Measurements from ENCODE around the gene AIFM2. TPM values are rescaled to one million over a fixed set of nuclear protein-coding genes. Genes with fewer than 3 reads are reported as not detected.
"Not testable (repeated sequence)": the region's sequence is repeated elsewhere in the genome, so short reads cannot be mapped to it uniquely, and the experiment has no call there.

AIFM2 gene
- total RNA-seq, 2 experiments from 2014 or later, result 2.5 to 3.3 TPM

DNA sequence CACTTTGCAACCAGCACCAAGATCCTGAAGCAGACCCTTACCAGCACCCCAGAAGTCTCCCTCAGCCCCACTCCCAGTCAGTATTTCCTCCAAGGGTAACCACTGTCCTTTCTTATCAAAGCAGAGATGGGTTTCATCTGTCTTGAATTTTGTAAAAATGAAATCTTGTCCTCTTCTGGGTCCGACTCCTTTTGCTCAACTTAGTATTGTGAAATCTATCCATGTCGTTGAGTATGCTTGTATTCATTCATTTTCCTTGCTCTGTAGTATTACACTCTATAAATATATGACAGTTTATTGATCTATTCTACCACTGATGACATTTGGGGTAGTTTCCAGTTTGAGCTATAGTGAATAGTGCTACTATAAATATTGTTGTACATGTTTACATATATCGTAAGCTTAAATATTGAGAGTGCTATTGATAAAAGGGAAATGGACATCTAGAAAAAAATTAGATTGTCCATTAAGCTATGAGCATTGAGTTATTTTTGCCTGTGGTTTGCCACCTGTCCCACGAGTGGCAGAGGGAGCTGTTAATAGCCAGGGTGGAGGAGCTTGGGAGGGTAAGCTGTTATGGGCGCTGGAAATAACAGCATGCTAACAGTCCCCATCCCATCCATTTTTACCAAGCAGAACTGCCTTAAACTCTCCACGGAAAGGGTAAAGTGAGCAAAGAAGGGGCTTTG, 36.5 kb downstream of the AIFM2 start:
- ChIA-PET POLR2A (no interaction called here), CTCF (interaction anchor here (0.8 kb wide), 1 partner anchor 364 kb away, joined by 3 read pairs; no protein-coding TSS in a partner anchor)
- no peaks in the 10 kb centered on the region for H3K27me3 Mint-ChIP-seq
- H3K4me1 Mint-ChIP-seq, result peaks cover 39% of the 10 kb centered on the region
- no peak overlapping the region for H3K4me3 Mint-ChIP-seq
- H3K9me3 Mint-ChIP-seq, result no peaks in the 10 kb centered on the region
- H3K27ac Mint-ChIP-seq, result no peak overlapping the region
- peaks cover 28% of the 10 kb centered on the region for H3K36me3 Mint-ChIP-seq (ENCODE audit: low read depth)
- DNase-seq, result no peak

DNA sequence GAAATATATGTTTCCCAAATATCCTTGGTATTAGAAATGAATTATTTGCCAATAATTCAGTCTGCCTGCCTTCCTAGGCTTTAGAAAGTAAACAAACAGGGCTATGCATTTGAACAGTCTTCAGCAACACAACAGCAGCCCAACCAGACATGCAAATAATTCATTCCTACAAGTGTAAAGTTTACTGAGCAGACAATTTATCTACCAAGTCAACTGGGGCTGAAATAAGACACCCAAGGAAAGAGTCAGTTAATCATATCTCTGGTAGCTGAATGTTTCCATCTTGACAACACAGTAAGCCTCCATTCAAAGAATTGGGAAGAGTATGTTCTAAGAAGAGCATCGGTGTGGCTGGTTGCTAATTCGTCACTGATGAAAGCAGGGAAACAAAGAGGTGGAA, 38.4 kb downstream of the AIFM2 start:
- DNase-seq, result no peak
- peaks cover 19% of the 10 kb centered on the region for H3K36me3 Mint-ChIP-seq (ENCODE audit: low read depth)
- peak overlapping the region; percentile 6 for H3K27ac Mint-ChIP-seq
- CTCF ChIA-PET, result interaction anchor here (0.6 to 3.1 kb wide), 3 partner anchors 23 to 93 kb away, joined by 5 to 19 read pairs (median 16); partner anchors contain the start of gene TYSND1
- no peaks in the 10 kb centered on the region for H3K9me3 Mint-ChIP-seq
- POLR2A ChIA-PET, result no interaction called here
- H3K4me3 Mint-ChIP-seq, result peak overlapping the region; percentile 76
- H3K4me1 Mint-ChIP-seq, result peaks cover 39% of the 10 kb centered on the region
- no peaks in the 10 kb centered on the region for H3K27me3 Mint-ChIP-seq

DNA sequence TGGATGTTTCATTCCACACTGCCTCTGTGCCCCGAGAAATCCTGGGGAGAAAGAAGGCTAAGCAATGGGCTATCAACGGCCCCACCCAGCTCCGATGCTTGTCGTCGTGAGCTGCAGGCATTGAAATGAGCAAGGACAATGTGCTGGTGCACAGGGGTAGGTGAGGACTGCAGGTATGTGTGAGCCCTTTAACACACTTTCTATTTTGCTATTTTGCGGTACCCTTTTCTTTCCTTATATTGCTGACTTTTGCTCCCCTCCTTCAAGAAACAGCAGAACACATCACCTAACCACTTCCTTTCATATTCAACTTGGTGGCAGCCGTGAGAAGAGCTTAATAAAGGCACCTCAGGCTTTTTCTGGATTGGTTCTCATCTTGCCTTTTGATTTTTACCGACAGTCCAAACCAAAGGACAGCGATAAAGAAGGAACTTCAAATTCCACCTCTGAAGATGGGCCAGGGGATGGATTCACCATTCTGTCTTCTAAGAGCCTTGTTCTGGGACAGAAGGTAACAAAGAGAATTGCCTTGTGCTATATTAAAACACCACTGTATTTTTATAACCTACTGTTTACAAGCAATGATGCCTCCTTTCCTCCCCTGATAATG, 39.2 kb downstream of the AIFM2 start:
- POLR2A ChIA-PET, result interaction anchor here (1.2 kb wide), 1 partner anchor 53 kb away, joined by 5 read pairs; the partner anchor contains the start of gene TYSND1
- Mint-ChIP-seq H3K27me3 (no peaks in the 10 kb centered on the region), H3K36me3 (ENCODE audit: low read depth) (peaks cover 14% of the 10 kb centered on the region), H3K9me3 (no peaks in the 10 kb centered on the region), H3K27ac (peak overlapping the region; percentile 92), H3K4me1 (peaks cover 39% of the 10 kb centered on the region), H3K4me3 (peak overlapping the region; percentile 76)
- peak; percentile 46 for DNase-seq
- CTCF ChIA-PET, result interaction anchor here (0.6 to 3.1 kb wide), 5 partner anchors 10 to 53 kb away, joined by 3 to 19 read pairs (median 3); partner anchors contain the start of gene TYSND1

DNA sequence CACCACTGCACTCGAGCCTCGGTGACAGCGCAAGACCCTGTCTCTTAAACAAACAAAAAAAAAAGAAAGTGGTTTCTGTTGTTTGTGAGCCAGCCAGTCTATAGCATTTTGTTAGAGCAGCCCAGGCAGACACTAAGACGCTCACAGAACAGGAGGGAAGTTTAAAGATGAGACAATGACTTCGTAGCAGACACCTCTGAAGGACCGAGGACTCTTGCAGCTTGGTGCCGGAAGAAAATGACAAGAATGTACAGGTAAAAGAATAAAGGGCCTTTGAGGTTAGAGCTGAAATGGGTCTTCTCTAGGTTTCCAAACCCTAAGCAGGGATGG, 40.3 kb downstream of the AIFM2 start:
- Mint-ChIP-seq H3K4me3 (peak overlapping the region; percentile 76), H3K36me3 (ENCODE audit: low read depth) (peaks cover 13% of the 10 kb centered on the region), H3K27ac (peak overlapping the region; percentile 92), H3K27me3 (peaks cover 3% of the 10 kb centered on the region), H3K4me1 (peaks cover 39% of the 10 kb centered on the region), H3K9me3 (no peaks in the 10 kb centered on the region)
- CTCF ChIA-PET, result interaction anchor here (2.5 to 3.1 kb wide), 2 partner anchors 25 to 54 kb away, joined by 16 to 19 read pairs; partner anchors contain the start of gene TYSND1
- DNase-seq, result no peak
- POLR2A ChIA-PET, result no interaction called here

DNA sequence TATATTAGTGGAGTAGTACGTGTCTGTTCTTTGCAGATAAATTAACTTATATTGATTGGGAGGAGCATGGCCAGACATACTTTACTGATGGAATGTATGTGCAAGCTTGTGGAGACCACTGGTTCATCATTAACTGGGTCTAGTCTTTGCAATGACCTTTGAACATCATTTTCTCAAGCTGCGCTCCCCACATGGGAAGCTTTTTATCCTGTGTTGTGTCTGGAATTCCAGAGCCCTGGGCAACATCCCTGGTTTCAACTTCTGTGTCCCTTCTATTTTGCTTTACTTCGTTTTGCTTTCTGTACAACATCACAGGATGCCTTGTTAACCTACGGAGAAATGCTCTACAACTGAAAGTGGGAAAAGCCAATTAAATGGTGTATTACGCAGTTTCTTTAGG, 41.7 kb downstream of the AIFM2 start:
- ChIA-PET POLR2A (no interaction called here), CTCF (no interaction called here)
- peak overlapping the region; percentile 92 for H3K27ac Mint-ChIP-seq

DNA sequence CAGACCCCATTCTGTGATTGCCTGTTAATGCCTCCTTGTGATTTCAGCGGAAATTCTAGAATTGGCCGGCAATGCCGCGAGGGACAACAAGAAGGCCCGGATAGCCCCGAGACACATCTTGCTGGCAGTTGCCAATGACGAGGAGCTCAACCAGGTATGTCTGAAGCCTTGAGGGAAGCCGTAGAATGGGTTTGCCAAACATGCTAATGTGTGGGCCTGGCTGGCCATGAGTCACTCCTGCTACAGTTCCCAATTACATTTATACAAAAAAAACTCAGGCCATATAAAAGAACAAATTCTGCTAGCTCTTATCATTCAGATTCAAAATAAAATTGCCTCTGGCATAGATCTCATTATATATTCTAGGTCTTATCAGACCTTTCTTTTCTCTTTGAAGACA, 42.6 kb downstream of the AIFM2 start:
- H3K4me1 Mint-ChIP-seq, result peaks cover 34% of the 10 kb centered on the region
- H3K27me3 Mint-ChIP-seq, result peaks cover 10% of the 10 kb centered on the region
- no peak for DNase-seq
- ChIA-PET CTCF (interaction anchor here (1.0 kb wide), 1 partner anchor 26 kb away, joined by 4 read pairs; no protein-coding TSS in a partner anchor), POLR2A (no interaction called here)
- no peaks in the 10 kb centered on the region for H3K9me3 Mint-ChIP-seq
- H3K27ac Mint-ChIP-seq, result no peak overlapping the region
- H3K4me3 Mint-ChIP-seq, result no peak overlapping the region
- peaks cover 4% of the 10 kb centered on the region for H3K36me3 Mint-ChIP-seq (ENCODE audit: low read depth)

More for the DNA sequence above, 41.7 kb downstream of the AIFM2 start:
- Mint-ChIP-seq H3K27me3 (peaks cover 7% of the 10 kb centered on the region), H3K4me3 (no peak overlapping the region), H3K9me3 (no peaks in the 10 kb centered on the region), H3K4me1 (peaks cover 35% of the 10 kb centered on the region), H3K36me3 (ENCODE audit: low read depth) (peaks cover 10% of the 10 kb centered on the region)
- DNase-seq, result no peak

DNA sequence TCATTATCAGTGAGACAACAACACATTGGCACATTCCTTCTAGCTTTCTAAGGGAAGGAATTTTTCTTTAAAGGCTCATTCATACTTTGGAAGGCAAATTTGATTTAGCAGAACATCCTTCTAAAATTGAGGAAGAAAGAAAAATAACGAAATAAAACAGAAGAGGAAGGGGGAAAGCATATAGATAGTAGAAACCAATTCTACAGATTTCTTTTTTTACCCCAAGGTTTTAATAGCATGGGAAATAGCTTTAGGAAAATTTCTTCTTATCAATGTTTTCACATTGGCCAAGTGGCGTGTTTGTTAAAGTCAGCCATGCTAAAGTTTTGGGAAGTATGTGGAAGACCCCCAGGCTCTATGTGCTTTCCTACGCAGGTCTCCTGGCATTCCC, 44.3 kb downstream of the AIFM2 start:
- ChIA-PET CTCF (no interaction called here), POLR2A (no interaction called here)
- Mint-ChIP-seq H3K36me3 (ENCODE audit: low read depth) (no peaks in the 10 kb centered on the region), H3K9me3 (no peaks in the 10 kb centered on the region), H3K27ac (no peak overlapping the region), H3K27me3 (peaks cover 13% of the 10 kb centered on the region), H3K4me1 (peaks cover 18% of the 10 kb centered on the region), H3K4me3 (no peak overlapping the region)
- DNase-seq, result no peak

DNA sequence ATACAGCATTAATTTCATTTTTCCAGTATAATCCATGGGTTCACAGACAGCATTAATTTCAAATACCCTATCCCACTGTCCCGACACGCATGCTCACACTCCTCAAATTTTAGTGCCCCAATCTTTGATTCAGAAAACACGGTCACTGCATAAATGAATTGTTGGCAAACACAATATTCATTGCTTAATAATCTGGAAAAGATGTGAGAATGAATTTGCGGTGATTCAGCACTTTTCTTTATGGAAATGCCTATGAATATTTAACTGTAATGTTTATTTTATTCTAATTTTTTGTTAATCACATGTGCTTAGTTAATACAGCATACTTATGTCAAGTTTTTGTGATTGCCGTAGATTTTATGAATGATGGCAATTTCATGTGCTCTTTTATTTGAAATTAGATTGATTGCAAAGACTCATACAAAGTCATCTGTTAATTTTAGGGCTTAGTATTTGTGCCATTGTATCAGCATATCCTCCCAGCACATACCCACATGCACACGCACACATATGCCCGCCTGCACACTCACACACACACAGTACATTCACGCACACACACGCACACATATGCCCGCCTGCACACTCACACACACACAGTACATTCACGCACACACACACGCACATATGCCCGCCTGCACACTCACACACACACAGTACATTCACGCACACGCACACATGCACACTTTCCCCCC, 44.9 kb downstream of the AIFM2 start:
- no peak overlapping the region for H3K27ac Mint-ChIP-seq
- H3K9me3 Mint-ChIP-seq, result no peaks in the 10 kb centered on the region
- H3K27me3 Mint-ChIP-seq, result peaks cover 13% of the 10 kb centered on the region
- peaks cover 13% of the 10 kb centered on the region for H3K4me1 Mint-ChIP-seq
- DNase-seq, result no peak
- H3K36me3 Mint-ChIP-seq (ENCODE audit: low read depth), result no peaks in the 10 kb centered on the region
- H3K4me3 Mint-ChIP-seq, result no peak overlapping the region
- POLR2A ChIA-PET, result no interaction called here
- CTCF ChIA-PET, result no interaction called here

DNA sequence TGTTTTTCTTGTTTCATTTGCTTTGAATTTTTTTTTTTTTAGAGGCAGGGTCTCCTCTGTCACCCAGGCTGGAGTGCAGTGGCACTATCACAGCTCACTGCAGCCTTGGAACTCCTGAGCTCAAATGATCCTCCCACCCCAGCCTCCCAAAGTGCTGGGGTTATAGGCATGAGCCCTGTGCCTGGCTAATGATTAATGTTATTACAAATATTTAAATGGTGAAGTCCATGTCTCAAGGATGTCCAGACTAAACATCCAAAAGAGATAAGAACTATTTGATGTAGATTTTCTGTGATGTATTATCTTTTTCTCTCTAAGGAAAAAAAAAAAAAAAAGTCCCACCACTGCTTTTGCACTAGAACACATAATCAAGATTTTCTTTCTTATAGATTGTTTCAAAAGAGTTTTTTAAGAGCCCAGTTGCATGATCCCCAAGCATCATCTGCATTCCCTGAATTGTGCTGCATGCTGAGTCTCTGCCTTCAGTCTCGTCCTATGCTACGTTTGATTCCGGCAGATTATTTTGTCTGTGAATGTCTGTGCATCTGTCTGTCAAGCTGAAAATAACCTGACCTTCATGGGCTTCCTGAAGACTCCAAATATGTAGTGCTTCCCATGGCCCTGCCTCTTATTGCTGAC, 46.5 kb downstream of the AIFM2 start:
- Mint-ChIP-seq H3K27ac (no peak overlapping the region), H3K4me3 (no peak overlapping the region), H3K27me3 (peaks cover 13% of the 10 kb centered on the region), H3K9me3 (no peaks in the 10 kb centered on the region), H3K4me1 (no peaks in the 10 kb centered on the region), H3K36me3 (ENCODE audit: low read depth) (no peaks in the 10 kb centered on the region)
- POLR2A ChIA-PET, result no interaction called here
- no peak for DNase-seq
- CTCF ChIA-PET, result interaction anchor here (0.7 to 1.2 kb wide), 2 partner anchors 30 to 279 kb away, joined by 5 read pairs; no protein-coding TSS in a partner anchor

DNA sequence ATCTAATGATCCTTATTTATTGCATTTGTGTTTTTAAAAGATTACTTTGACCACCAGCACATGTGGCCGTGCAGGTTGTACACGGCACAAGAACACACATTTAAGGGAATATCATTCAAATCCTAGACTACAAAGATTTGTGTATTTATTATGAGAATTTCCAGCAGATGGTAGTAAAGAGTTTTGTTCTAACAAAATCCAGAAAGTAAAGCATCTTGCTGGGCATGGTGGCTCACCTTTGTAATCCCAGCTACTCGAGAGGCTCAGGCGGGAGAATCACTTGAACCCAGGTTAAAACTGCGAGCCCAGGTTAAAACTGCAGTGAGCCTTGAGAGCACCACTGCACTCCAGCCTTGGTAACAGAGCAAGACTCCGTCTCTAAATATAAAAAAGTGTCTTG, 48.4 kb downstream of the AIFM2 start:
- no peak overlapping the region for H3K27ac Mint-ChIP-seq

DNA sequence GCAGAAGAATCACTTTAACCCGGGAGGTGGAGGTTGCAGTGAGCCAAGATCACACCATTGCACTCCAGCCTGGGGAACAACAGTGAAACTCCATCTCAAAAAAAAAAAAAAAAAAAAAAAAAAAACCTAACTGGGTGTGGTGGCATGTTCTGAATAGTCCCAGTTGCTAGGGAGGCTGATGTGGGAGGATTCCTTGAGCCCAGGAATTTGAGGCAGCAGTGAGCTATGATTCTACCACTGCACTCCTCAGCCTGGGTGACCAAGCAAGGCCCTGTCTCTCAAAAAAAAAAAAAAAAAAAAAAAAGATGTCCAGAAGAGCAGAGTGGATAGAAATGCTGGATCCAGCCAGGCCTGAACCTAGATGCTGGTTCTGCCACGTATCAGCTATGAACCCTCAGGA, 51.8 kb downstream of the AIFM2 start:
- CTCF ChIA-PET, result interaction anchor here (0.6 to 1.5 kb wide), 5 partner anchors 9 to 1884 kb away, joined by 3 to 4 read pairs (median 3); no protein-coding TSS in a partner anchor
- H3K4me3 Mint-ChIP-seq; H3K36me3 Mint-ChIP-seq (ENCODE audit: low read depth); DNase-seq; H3K27ac Mint-ChIP-seq; H3K9me3 Mint-ChIP-seq; POLR2A ChIA-PET; H3K4me1 Mint-ChIP-seq; H3K27me3 Mint-ChIP-seq: not testable (repeated sequence)

More for the DNA sequence above, 48.4 kb downstream of the AIFM2 start:
- DNase-seq, result no peak
- no peaks in the 10 kb centered on the region for H3K9me3 Mint-ChIP-seq
- no peak overlapping the region for H3K4me3 Mint-ChIP-seq
- ChIA-PET POLR2A (no interaction called here), CTCF (no interaction called here)
- H3K36me3 Mint-ChIP-seq (ENCODE audit: low read depth), result no peaks in the 10 kb centered on the region
- H3K4me1 Mint-ChIP-seq, result no peaks in the 10 kb centered on the region
- H3K27me3 Mint-ChIP-seq, result peaks cover 13% of the 10 kb centered on the region

DNA sequence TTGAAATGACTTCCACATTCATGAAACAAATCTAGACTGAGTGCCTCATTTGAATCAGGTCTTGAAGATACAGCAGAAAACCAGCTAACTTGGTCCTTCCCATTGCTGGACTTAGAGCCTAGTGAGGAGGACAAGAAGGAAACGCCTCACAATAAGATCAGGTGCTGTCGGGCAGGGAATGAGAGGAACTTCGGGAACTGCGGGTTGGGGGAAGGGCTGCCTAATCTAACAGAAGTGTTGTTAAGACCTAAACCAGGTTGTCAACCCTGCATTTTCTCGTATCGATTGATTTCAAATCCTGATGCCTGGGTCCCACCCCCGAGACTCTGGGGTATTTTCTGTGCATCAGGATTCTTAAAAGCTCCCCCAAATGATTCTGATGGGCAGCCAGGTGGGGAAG, 53.7 kb downstream of the AIFM2 start:
- ChIA-PET CTCF (interaction anchor here (1.0 to 1.7 kb wide), 2 partner anchors 16 to 37 kb away, joined by 3 to 4 read pairs; no protein-coding TSS in a partner anchor), POLR2A (no interaction called here)
- Mint-ChIP-seq H3K27me3 (peaks cover 2% of the 10 kb centered on the region), H3K9me3 (no peaks in the 10 kb centered on the region), H3K36me3 (ENCODE audit: low read depth) (no peaks in the 10 kb centered on the region), H3K27ac (no peak overlapping the region), H3K4me1 (no peaks in the 10 kb centered on the region), H3K4me3 (no peak overlapping the region)
- DNase-seq, result no peak
